Ishikawa (cell line): ENCODE measurements around the gene GABRB3.

Experiments
- CEBPB ChIP-seq: IDR thresholded peaks from 2 replicates; pipeline ENCODE4 v1.6.1; 2012
- EGR1 ChIP-seq: IDR thresholded peaks from 2 replicates; pipeline ENCODE4 v1.6.1; 2012
- EP300 ChIP-seq: IDR thresholded peaks from 2 replicates; pipeline ENCODE4 v1.6.1; 2012; ENCODE audit warnings: borderline replicate concordance
- FOXM1 ChIP-seq: IDR thresholded peaks from 2 replicates; pipeline ENCODE4 v1.6.1; 2012; ENCODE audit warnings: low read depth, borderline replicate concordance
- NFIC ChIP-seq: IDR thresholded peaks from 2 replicates; pipeline ENCODE4 v1.6.1; 2012
- RAD21 ChIP-seq: IDR thresholded peaks from 2 replicates; pipeline ENCODE4 v1.6.1; 2012; ENCODE audit warnings: low read depth
- TAF1 ChIP-seq: IDR thresholded peaks from 2 replicates; pipeline ENCODE4 v1.6.1; 2012; ENCODE audit warnings: low read depth, mild to moderate bottlenecking
- TCF12 ChIP-seq: IDR thresholded peaks from 2 replicates; pipeline ENCODE4 v1.6.1; 2012; ENCODE audit warnings: low read depth
- TEAD4 ChIP-seq: IDR thresholded peaks from 2 replicates; pipeline ENCODE4 v1.6.1; 2012
- YY1 ChIP-seq: IDR thresholded peaks from 2 replicates; pipeline ENCODE4 v1.6.1; 2012; ENCODE audit warnings: low read depth
- TF ChIP-seq, protein P1 (sequence below): IDR thresholded peaks from 2 replicates; pipeline ENCODE4 v1.6.1; 2012; ENCODE audit warnings: low read depth, mild to moderate bottlenecking

DNA sequence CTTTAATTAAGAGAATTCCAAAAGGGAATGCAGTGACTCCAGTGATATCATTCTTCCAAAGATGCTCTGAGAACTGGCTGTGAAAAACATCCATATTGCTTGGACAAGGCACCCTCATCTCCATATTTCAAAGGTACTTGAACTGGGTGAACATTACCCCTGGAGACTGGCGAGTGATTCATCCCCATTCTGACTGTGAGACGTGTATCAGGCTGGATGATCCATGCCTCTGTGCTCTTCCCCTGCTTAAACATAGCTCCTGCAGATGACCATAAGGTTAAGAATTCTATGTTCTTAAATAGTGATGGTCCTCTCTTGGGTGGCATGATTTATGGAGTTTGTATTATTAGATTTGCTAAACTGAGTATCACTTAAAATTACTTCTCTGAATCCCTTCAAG is 137.8 kb downstream of the GABRB3 start:
- TF ChIP-seq RAD21 (no peak), EP300 (no peak), NFIC (no peak), FOXM1 (no peak), TAF1 (no peak), TCF12 (no peak), CEBPB (no peak), YY1 (no peak), EGR1 (no peak), TEAD4 (no peak)
- TF ChIP-seq, protein P1, sequence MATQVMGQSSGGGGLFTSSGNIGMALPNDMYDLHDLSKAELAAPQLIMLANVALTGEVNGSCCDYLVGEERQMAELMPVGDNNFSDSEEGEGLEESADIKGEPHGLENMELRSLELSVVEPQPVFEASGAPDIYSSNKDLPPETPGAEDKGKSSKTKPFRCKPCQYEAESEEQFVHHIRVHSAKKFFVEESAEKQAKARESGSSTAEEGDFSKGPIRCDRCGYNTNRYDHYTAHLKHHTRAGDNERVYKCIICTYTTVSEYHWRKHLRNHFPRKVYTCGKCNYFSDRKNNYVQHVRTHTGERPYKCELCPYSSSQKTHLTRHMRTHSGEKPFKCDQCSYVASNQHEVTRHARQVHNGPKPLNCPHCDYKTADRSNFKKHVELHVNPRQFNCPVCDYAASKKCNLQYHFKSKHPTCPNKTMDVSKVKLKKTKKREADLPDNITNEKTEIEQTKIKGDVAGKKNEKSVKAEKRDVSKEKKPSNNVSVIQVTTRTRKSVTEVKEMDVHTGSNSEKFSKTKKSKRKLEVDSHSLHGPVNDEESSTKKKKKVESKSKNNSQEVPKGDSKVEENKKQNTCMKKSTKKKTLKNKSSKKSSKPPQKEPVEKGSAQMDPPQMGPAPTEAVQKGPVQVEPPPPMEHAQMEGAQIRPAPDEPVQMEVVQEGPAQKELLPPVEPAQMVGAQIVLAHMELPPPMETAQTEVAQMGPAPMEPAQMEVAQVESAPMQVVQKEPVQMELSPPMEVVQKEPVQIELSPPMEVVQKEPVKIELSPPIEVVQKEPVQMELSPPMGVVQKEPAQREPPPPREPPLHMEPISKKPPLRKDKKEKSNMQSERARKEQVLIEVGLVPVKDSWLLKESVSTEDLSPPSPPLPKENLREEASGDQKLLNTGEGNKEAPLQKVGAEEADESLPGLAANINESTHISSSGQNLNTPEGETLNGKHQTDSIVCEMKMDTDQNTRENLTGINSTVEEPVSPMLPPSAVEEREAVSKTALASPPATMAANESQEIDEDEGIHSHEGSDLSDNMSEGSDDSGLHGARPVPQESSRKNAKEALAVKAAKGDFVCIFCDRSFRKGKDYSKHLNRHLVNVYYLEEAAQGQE, result no peak
